Heart left ventricle (tissue), 16 donors: ENCODE measurements around the gene RNF167. TPM values are rescaled to one million over a fixed set of nuclear protein-coding genes. Genes with fewer than 3 reads are reported as not detected.

Experiments used
- ATAC-seq, 4 donors: fragments of 200-7000 bp; cut with Tn5 transposase; one replicate each; pipeline ENCODE4 v1.9.1; 2020 to 2022; ENCODE audit warnings: moderate library complexity in 4 of 4, mild to moderate bottlenecking in 3 of 4, moderate number of reproducible peaks in 1 of 4
- DNase-seq, 5 donors: peaks; one replicate each; pipeline ENCODE4 v3.0.0-alpha.2; 2020
- H3K27ac ChIP-seq, 12 donors: fragments of 200-600 bp; sonication (generic) in 4 of 12; one replicate each; pipeline versions ENCODE4 v1.5.0 to v1.8.0; 2016 to 2022; ENCODE audit warnings: mild to moderate bottlenecking in 2 of 12
- H3K27me3 ChIP-seq, 9 donors: fragments of 200-600 bp; sonication (generic) in 2 of 9; one replicate each; pipeline versions ENCODE4 v1.5.1 to v1.8.0; 2016 to 2022; ENCODE audit warnings: mild to moderate bottlenecking in 3 of 9
- H3K36me3 ChIP-seq, 9 donors: fragments of 200-600 bp; sonication (generic) in 2 of 9; one replicate each; pipeline versions ENCODE4 v1.5.0 to v1.8.0; 2018 to 2022; ENCODE audit warnings: mild to moderate bottlenecking in 2 of 9
- H3K4me1 ChIP-seq, 12 donors: fragments of 200-600 bp; sonication (generic) in 4 of 12; one replicate each; pipeline versions ENCODE4 v1.5.0 to v1.8.0; 2016 to 2022; ENCODE audit warnings: mild to moderate bottlenecking in 3 of 12
- H3K4me3 ChIP-seq, 12 donors: fragments of 200-600 bp; sonication (generic) in 4 of 12; one replicate each; pipeline versions ENCODE4 v1.5.0 to v1.8.0; 2017 to 2022; ENCODE audit warnings: mild to moderate bottlenecking in 9 of 12, moderate library complexity in 4 of 12
- H3K9me3 ChIP-seq, 12 donors: fragments of 200-600 bp; sonication (generic) in 4 of 12; one replicate each; pipeline versions ENCODE4 v1.5.0 to v1.8.0; 2016 to 2022; ENCODE audit warnings: mild to moderate bottlenecking in 1 of 12
- CTCF ChIP-seq, 12 donors: fragments of 200-600 bp; sonication (generic) in 4 of 12; IDR thresholded peaks; one replicate each; pipeline versions ENCODE4 v1.5.0 to v1.8.0; 2018 to 2022; ENCODE audit warnings: antibody characterized with exemption in 12 of 12, mild to moderate bottlenecking in 5 of 12
- POLR2A ChIP-seq, 2 donors: fragments of 450-650 bp; IDR thresholded peaks; one replicate each; pipeline ENCODE4 v1.6.1; 2017; ENCODE audit warnings: antibody characterized with exemption in 2 of 2, mild to moderate bottlenecking in 2 of 2, moderate library complexity in 2 of 2
- WGBS, 4 donors: extraction: QIAGEN DNeasy Blood & Tissue Kit in 2 of 4; methylation state at CpG; one replicate each; pipeline versions ENCODE4 v1.1.5 to v1.1.7; 2013 to 2018; 5-methylcytosine and 5-hydroxymethylcytosine counted together
- intact Hi-C, 10 donors: fragments of 100-400 bp; cut with DNase I; formaldehyde crosslinking; loops; one replicate each; pipeline versions ENCODE4 v1.11.1 to v1.14.2; 2022
- polyA plus RNA-seq, 2 donors: library from polyadenylated mRNA; stranded (reverse); fragments of 200-250 nt; gene quantifications; one replicate each; pipeline ENCODE4 v1.2.3, GENCODE V29; 2013
- total RNA-seq, 9 donors: library from RNA; depleted of rRNA in 2 of 9; stranded (reverse); fragments of >200 nt in 2 of 9; fragmentation: NEBNext Ultra II Directional in 3 of 9; extraction: Animal tissue kit (Norgen Biotek cat#: 25700) in 3 of 9; gene quantifications; one replicate each; pipeline versions ENCODE4 v1.1.0 to v1.2.4, GENCODE V29; 2016 to 2023
- donor health status: ischemic (EF 13 %, LVEDD 7.1; RV severe dilation, severe dysfunction).
- donor health status: healthy with polysubstance abuse.
- donor health status: DM: no; HTN: yes; CAD: no.
- donor health status: DM: no; HTN: no; CAD: no.
- donor health status: ischemic (EF 25% LVEDD 6.9; RV normal size, moderate dysfunction).
- donor health status: ischemic (EF 25% LVEDD 5.7; RV mildly dilated, moderate dysfunction).
- donor health status: healthy.
- donor health status: DM: yes; HTN: yes; CAD: no.
- donor health status: ischemic (EF 35%, LVEDD 5.7; RV mildly dilated, moderate dysfunction).
- donor health status: nonischemic (EF 11% LVEDD 7.7; RV severe dilation, severe dysfunction).
- donor health status: DM: yes; HTN: yes; CAD: no.
- donor health status: PGD.
- donor health status: ischemic (EF 29% LVEDD 5.4; RV normal size, mild dysfunction).
- donor health status: nonischemic (EF 23%, LVEDD 6.1; RV moderate dilation, normal function).

RNF167 gene
- total and polyA plus RNA-seq, 11 donors, result 50.7 to 152 (median 81.2) TPM

GRCh38 chr17:4973256-4974114 is 33.4 kb downstream of the RNF167 start:
- Histone ChIP-seq H3K27me3 (no peaks in the 10 kb centered on the region), H3K36me3 (peaks cover 0 to 92% (median 86%) of the 10 kb centered on the region in 9 donors), H3K4me3 (no peak overlapping the region), H3K9me3 (no peaks in the 10 kb centered on the region), H3K4me1 (peaks cover 0 to 51% (median 31%) of the 10 kb centered on the region in 12 donors), H3K27ac (peak overlapping the region in 11 of 12 donors; percentile 47 to 82 (median 68))
- TF ChIP-seq CTCF (IDR thresholded peaks at IDR 0.05) (no peak), POLR2A (IDR thresholded peaks at IDR 0.05) (no peak)
- DNase-seq (no peak), ATAC-seq (peak in 1 of 4 donors; percentile 2)
- 82 to 88% (median 85%) methylated on average over 10 of the region's 10 CpGs for WGBS, 4 donors
- intact Hi-C loops, result loop anchor here in 2 of 10 donors (5.0 kb wide), 2 partner anchors 36 to 56 kb away; no protein-coding TSS in a partner anchor

- H3K4me3 ChIP-seq, result no peak overlapping the region
Measured at GRCh38 chr17:4974115-4974670, 34.1 kb downstream of the RNF167 start.

GRCh38 chr17:4978726-4979125 is 38.7 kb downstream of the RNF167 start:
- Histone ChIP-seq H3K4me3 (no peak overlapping the region), H3K27me3 (no peaks in the 10 kb centered on the region), H3K36me3 (peaks cover 0 to 96% (median 83%) of the 10 kb centered on the region in 9 donors), H3K9me3 (no peaks in the 10 kb centered on the region), H3K4me1 (peaks cover 0 to 51% (median 12%) of the 10 kb centered on the region in 12 donors), H3K27ac (peak overlapping the region in 1 of 12 donors; percentile 58)
- peak in 1 of 4 donors; percentile 6 for ATAC-seq
- no peak for DNase-seq
- intact Hi-C loops, result loop anchor here in 2 of 10 donors (2.0 to 5.0 kb wide), 2 partner anchors 41 to 84 kb away; no protein-coding TSS in a partner anchor
- TF ChIP-seq CTCF (IDR thresholded peaks at IDR 0.05), result no peak
- no peak for TF ChIP-seq POLR2A (IDR thresholded peaks at IDR 0.05)

More at GRCh38 chr17:4974115-4974670, 34.1 kb downstream of the RNF167 start:
- Histone ChIP-seq H3K27me3 (no peaks in the 10 kb centered on the region), H3K27ac (peak overlapping the region in 11 of 12 donors; percentile 47 to 82 (median 68)), H3K9me3 (no peaks in the 10 kb centered on the region), H3K4me1 (peaks cover 0 to 50% (median 24%) of the 10 kb centered on the region in 12 donors), H3K36me3 (peaks cover 0 to 98% (median 93%) of the 10 kb centered on the region in 9 donors)
- TF ChIP-seq CTCF (IDR thresholded peaks at IDR 0.05), result no peak
- TF ChIP-seq POLR2A (IDR thresholded peaks at IDR 0.05), result peak in 1 of 2 donors; percentile 42
- intact Hi-C loops, result loop anchor here in 2 of 10 donors (5.0 kb wide), 2 partner anchors 37 to 57 kb away; no protein-coding TSS in a partner anchor
- DNase-seq (peak in 4 of 5 donors; percentile 63 to 89 (median 74)), ATAC-seq (peak; percentile 80 to 87 (median 84))
- WGBS, 4 donors, result 58 to 77% (median 61%) methylated on average over 9 of the region's 9 CpGs
